Naive thymus-derived CD8-positive, alpha-beta T cell (primary cell): ENCODE measurements around the gene CNGA2. TPM values are rescaled to one million over a fixed set of nuclear protein-coding genes. Genes with fewer than 3 reads are reported as not detected.

Experiments used
- ATAC-seq, 2 donors: fragments of 150-1000 bp; cut with Tn5 transposase in 1 of 2; sonication (Bioruptor Pico), chemical (Tn5 transposase) in 1 of 2; 1 replicate in 1 of 2; 2 replicates in 1 of 2; pipeline ENCODE4 v1.10.0; 2021; ENCODE audit warnings: mild to moderate bottlenecking in 2 of 2, moderate library complexity in 2 of 2
- POLR2A ChIA-PET: fragments of 350-600 bp; sonication (Branson Sonifier 250); formaldehyde crosslinking; loops from one replicate; lab custom pipeline; 2021; ENCODE audit warnings: antibody characterized with exemption; lab: Charles Lee
- DNase-seq, 10 donors: peaks; one replicate each; pipeline versions ENCODE4 v3.0.0 to v3.0.0-alpha.2; 2020 to 2022
- H3K27ac Mint-ChIP-seq, 10 donors: one replicate each; pipeline ENCODE4 v1.8.0; 2020 to 2022; ENCODE audit warnings: mild to moderate bottlenecking in 10 of 10, mixed read lengths in 10 of 10, moderate library complexity in 4 of 10, inconsistent platforms in 1 of 10
- H3K27me3 Mint-ChIP-seq, 5 donors: one replicate each; pipeline ENCODE4 v1.8.0; 2021 to 2022; ENCODE audit warnings: mixed read lengths in 5 of 5
- H3K36me3 Mint-ChIP-seq, 3 donors: one replicate each; pipeline ENCODE4 v1.8.0; 2020 to 2022; ENCODE audit warnings: mixed read lengths in 3 of 3, mild to moderate bottlenecking in 2 of 3, inconsistent platforms in 1 of 3
- H3K4me1 Mint-ChIP-seq, 4 donors: one replicate each; pipeline ENCODE4 v1.8.0; 2021 to 2022; ENCODE audit warnings: mixed read lengths in 4 of 4
- H3K4me3 Mint-ChIP-seq, 10 donors: one replicate each; pipeline ENCODE4 v1.8.0; 2020 to 2022; ENCODE audit warnings: mild to moderate bottlenecking in 10 of 10, mixed read lengths in 10 of 10, moderate library complexity in 6 of 10, inconsistent platforms in 1 of 10
- H3K9me3 Mint-ChIP-seq, 9 donors: one replicate each; pipeline ENCODE4 v1.8.0; 2020 to 2022; ENCODE audit warnings: mixed read lengths in 9 of 9, mild to moderate bottlenecking in 3 of 9, inconsistent platforms in 1 of 9, moderate library complexity in 1 of 9
- polyA plus RNA-seq, 3 donors: library from polyadenylated mRNA; unstranded; fragments of 300-500 nt; fragmentation: Illumina TruSeq; gene quantifications; one replicate each; pipeline ENCODE4 v1.2.3, GENCODE V29; 2021
- total RNA-seq, 8 experiments: library from RNA in 2 of 8; stranded (reverse) in 2 of 8; gene quantifications; one replicate each; pipeline ENCODE4 v1.2.3 and lab custom pipeline; 2021 to 2026

Gene CNGA2
- total and polyA plus RNA-seq, 5 experiments from 2014 or later = not detected

DNA sequence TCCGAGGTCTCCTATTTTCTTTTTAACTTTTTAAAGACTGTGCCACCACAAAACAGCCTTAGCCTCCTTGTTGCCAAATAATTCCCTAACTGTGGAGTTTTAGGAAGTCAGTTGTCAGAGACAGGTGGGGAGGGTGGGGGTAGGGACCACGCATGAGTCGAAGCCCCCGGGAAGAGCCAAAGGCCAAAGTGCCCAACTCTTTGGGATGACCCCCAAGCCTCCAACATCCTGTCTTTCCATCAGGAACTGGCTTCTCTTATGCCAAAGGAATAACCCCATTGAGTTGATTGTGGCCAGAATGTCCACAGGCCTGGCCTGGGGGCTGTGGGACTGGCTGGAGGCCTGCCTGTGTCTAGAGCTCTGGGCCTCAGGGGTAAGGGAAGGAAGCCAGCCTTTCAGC lies 33.5 kb upstream of the CNGA2 start:
- H3K27ac Mint-ChIP-seq = no peak overlapping the region
- DNase-seq (no peak), ATAC-seq (no peak)
- H3K9me3 Mint-ChIP-seq = no peaks in the 10 kb centered on the region
- POLR2A ChIA-PET = no interaction called here
- H3K27me3 Mint-ChIP-seq = peaks cover 0 to 19% (median 6%) of the 10 kb centered on the region in 5 donors
- H3K4me1 Mint-ChIP-seq = no peaks in the 10 kb centered on the region
- H3K36me3 Mint-ChIP-seq = no peaks in the 10 kb centered on the region
- no peak overlapping the region for H3K4me3 Mint-ChIP-seq

DNA sequence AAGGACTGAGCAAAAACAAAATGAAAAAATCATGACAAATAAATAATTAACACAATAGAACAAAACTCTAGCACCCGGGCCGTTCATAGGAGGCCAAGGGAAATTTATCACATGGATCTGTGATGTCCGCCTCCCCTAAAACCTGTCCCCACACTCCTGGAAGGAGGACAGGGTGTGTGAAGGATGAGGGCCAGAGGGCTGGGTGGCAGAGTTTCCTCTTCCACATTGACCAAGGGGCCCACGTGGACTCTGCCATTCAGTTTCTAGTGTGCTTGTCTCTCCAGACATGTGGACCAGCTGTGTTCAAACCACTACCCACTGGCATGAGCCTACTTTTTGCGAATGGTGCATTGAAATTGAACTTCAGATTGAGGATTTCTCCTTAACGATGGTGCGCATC lies 33.0 kb upstream of the CNGA2 start:
- peaks cover 0 to 14% (median 6%) of the 10 kb centered on the region in 5 donors for H3K27me3 Mint-ChIP-seq
- H3K4me1 Mint-ChIP-seq = no peaks in the 10 kb centered on the region
- POLR2A ChIA-PET = no interaction called here
- no peak overlapping the region for H3K4me3 Mint-ChIP-seq
- no peaks in the 10 kb centered on the region for H3K9me3 Mint-ChIP-seq
- no peak for ATAC-seq
- DNase-seq = no peak
- no peak overlapping the region for H3K27ac Mint-ChIP-seq
- H3K36me3 Mint-ChIP-seq = no peaks in the 10 kb centered on the region

DNA sequence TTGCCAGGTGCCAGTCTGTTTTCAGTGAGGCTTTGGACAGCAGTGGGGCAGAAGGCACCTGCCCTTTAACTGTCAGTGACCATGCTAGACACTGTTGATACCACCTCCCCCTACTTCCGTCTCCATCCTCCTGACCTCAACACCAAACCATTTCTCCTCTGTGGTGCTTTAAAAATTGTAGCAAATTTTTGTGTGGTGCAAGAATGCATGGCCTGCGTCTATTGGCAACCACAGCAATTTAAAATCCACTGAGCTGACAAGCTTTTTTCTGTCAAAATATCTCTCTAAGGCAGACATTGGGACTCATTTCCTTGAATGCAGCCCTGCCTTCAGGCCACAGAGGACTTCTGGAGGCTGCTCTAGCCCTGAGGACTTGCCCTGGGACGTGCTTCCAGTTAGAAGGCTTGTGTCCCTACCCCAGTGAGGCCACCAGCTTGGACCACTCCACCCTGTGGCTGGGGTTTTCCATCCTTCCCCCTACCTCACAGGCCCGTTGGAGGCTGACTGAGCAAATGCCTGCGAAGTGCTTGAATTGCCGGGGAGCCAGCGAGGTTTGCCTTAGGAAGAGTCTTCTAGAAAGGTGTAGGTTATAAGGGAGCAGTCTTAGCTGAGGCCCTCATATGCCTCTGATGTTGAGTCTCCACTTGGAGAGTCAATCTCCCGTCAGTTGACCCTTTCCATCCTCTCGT lies 32.4 kb upstream of the CNGA2 start:
- Mint-ChIP-seq H3K27ac (no peak overlapping the region), H3K4me1 (no peaks in the 10 kb centered on the region), H3K27me3 (peaks cover 0 to 8% (median 6%) of the 10 kb centered on the region in 5 donors), H3K36me3 (no peaks in the 10 kb centered on the region), H3K4me3 (no peak overlapping the region), H3K9me3 (no peaks in the 10 kb centered on the region)
- DNase-seq = no peak
- ATAC-seq = no peak
- POLR2A ChIA-PET = no interaction called here

DNA sequence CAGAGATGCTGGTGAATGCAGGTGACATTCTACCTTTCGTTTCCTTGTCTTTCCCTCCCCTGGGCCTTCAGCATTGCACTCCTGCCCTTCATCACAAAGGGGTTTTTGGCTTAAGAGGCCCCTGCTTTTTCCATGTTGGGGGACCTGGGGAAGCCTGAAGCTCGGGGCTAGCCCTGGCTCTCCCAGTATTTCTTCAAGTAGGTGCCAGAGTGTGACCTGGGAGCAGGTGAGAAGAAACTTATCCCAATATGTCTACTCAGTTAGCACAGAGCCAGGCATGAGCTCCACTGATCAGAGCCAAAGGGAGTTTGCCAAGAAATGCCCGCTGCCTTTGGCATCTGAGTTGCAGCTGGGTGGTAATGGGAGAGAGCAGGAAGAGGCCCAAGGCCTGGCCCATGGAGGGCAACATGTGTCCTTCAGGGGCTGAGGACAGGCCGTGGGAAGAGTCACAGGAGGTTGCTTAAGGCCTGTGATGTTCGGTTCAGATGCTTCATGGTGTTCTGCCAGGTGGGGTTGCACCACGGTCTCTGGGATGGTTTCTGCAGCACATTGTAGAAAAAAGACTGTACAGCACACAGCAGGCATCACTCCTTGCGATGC lies 31.7 kb upstream of the CNGA2 start:
- no peak overlapping the region for H3K27ac Mint-ChIP-seq
- H3K9me3 Mint-ChIP-seq = no peaks in the 10 kb centered on the region
- ATAC-seq (no peak), DNase-seq (no peak)
- POLR2A ChIA-PET = no interaction called here
- no peaks in the 10 kb centered on the region for H3K36me3 Mint-ChIP-seq
- H3K27me3 Mint-ChIP-seq = peaks cover 0 to 3% (median 1%) of the 10 kb centered on the region in 5 donors
- H3K4me1 Mint-ChIP-seq = no peaks in the 10 kb centered on the region
- no peak overlapping the region for H3K4me3 Mint-ChIP-seq

DNA sequence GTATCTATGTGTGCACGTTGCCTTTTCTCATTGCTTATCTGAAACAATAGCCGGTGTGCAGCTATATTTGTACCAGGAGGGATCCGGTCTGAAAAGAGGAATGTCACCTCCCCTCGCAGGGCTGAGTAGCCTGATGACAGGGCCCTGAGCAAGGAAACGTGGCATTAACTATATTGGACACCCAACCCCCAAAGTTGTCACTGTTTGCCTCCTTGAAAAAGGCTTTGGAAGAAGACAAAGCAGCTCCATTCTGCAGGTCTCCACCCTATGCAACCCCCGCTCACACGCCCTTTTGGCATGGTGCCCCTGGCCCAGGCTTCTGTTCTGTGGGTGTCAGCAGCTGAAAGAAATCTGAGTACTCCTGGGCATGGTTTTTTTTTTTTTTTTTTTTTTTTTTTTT lies 31.1 kb upstream of the CNGA2 start:
- DNase-seq = no peak
- Mint-ChIP-seq H3K27me3 (peaks cover 0 to 3% (median 0%) of the 10 kb centered on the region in 5 donors), H3K4me3 (no peak overlapping the region), H3K36me3 (no peaks in the 10 kb centered on the region), H3K27ac (no peak overlapping the region), H3K4me1 (no peaks in the 10 kb centered on the region), H3K9me3 (no peaks in the 10 kb centered on the region)
- ATAC-seq = no peak
- POLR2A ChIA-PET = no interaction called here

DNA sequence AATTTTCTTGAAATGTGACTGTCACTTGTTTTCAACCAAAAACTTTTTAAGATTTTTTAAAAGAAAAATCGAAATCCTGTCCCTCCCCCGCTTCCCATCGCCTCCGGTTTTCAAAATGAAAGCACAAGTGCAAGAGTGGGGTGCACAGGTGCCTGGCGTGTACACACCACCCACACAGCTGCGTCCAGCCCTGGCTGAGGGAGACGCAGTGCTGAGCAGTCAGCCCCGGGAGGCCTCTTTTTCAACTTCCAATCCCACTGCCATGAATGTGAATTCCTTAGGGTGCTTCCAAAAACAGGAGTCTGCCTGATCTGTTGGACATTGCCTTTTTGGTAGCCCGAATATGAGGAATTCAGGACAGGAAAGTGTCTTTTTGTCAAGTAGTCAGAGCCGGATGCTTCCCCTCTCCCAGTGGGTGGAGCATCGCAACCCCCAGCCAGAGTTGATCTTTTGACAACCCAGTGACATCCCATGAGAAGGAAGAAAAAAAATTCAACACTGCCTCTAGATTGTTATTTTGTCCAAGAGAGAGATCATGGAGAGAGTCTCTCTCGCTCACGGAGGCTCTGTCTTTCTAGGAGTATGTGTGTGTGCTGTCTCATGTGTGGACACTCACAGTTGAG lies 30.4 kb upstream of the CNGA2 start:
- H3K36me3 Mint-ChIP-seq = no peaks in the 10 kb centered on the region
- no peak overlapping the region for H3K27ac Mint-ChIP-seq
- POLR2A ChIA-PET = no interaction called here
- H3K27me3 Mint-ChIP-seq = peaks cover 0 to 3% (median 0%) of the 10 kb centered on the region in 5 donors
- DNase-seq (no peak), ATAC-seq (no peak)
- no peak overlapping the region for H3K4me3 Mint-ChIP-seq
- H3K9me3 Mint-ChIP-seq = no peaks in the 10 kb centered on the region
- no peaks in the 10 kb centered on the region for H3K4me1 Mint-ChIP-seq

DNA sequence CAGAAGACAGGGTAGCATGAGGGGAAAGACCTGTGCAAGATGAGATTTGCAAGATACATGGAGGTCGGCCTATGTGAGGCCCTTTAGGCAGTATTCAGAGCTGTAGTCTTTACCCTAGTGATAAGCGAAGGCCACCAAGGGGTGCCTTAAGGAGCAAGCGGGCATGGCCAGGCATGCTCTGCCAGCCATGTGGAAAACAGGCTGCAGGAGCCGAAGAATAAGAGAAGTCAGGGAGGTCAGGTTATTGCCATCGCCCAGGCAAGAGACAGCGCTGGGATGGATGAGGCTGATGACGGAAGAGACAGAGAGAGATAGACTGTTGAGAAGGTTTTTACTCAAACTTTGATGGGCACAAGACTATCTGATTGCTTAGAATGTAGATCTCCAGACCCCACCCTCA lies 25.7 kb upstream of the CNGA2 start:
- POLR2A ChIA-PET = no interaction called here
- Mint-ChIP-seq H3K4me3 (no peak overlapping the region), H3K36me3 (no peaks in the 10 kb centered on the region), H3K27me3 (peaks cover 0 to 4% (median 0%) of the 10 kb centered on the region in 5 donors), H3K27ac (no peak overlapping the region), H3K4me1 (no peaks in the 10 kb centered on the region), H3K9me3 (no peaks in the 10 kb centered on the region)
- DNase-seq = no peak
- ATAC-seq = no peak

DNA sequence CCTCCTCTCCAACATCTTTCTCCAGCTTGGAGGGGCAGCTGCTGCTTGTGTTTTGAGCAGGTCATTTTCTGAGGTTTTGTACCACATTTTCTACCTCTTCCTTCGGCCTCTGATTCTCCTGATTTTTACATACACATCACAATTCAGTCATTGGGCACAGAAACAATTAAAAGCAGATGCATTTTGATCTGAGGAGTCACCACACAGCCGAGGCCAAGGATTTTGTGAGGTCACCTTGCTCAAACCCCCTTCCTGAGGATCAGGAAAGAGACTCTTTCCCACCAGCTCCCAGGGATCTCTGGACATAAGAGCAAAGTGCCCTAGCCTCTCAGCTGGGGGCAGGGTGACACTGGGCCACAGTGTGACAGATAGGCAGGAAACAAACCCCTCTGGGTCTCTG lies 24.1 kb upstream of the CNGA2 start:
- no peak overlapping the region for H3K4me3 Mint-ChIP-seq
- no peak overlapping the region for H3K27ac Mint-ChIP-seq
- peaks cover 0 to 4% (median 0%) of the 10 kb centered on the region in 5 donors for H3K27me3 Mint-ChIP-seq
- no peaks in the 10 kb centered on the region for H3K4me1 Mint-ChIP-seq
- no peak for DNase-seq
- no peak for ATAC-seq
- POLR2A ChIA-PET = no interaction called here
- no peaks in the 10 kb centered on the region for H3K9me3 Mint-ChIP-seq
- no peaks in the 10 kb centered on the region for H3K36me3 Mint-ChIP-seq

DNA sequence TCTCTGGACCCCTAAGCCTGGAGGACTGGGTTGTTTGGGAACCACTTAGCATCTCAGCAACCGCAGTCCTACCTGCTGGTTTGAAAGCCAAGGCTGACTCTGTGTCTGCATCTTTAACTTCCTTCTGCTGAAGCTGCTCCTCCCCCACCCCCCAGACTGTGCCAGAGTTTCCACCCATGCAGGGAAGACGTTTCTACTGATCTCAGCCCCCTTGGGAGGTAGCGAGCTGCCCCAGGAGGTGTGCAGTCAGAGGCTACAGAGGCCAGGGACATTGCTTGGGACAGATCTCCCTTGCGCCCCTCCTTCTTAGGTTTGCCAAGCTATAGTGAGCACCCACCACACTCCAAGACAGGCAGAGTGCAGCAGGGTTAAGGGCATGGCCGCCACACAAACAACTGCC lies 23.4 kb upstream of the CNGA2 start:
- DNase-seq (no peak), ATAC-seq (no peak)
- Mint-ChIP-seq H3K4me1 (no peaks in the 10 kb centered on the region), H3K4me3 (no peak overlapping the region), H3K27me3 (peaks cover 0 to 7% (median 0%) of the 10 kb centered on the region in 5 donors), H3K9me3 (no peaks in the 10 kb centered on the region), H3K36me3 (no peaks in the 10 kb centered on the region), H3K27ac (no peak overlapping the region)
- POLR2A ChIA-PET = no interaction called here

DNA sequence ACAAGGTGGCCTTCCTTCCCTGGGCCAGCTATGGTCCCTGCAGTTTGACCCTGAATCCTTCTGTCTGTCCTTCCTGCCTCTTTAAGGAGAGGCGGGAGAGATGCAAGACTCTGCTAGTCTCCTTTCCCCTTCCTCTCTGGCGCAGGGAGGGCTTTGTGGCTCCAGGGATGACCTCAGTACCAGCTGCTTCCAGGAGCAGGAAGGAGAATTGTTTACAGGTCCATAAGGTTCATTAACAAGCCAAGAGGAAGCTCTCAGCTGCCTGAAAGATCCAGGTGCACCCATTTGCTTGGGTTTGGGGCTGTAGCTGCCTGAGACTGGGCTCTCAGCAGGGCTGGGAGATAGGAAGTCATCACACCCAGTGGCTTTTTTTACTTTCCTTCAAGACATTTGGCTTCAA lies 22.8 kb upstream of the CNGA2 start:
- Mint-ChIP-seq H3K4me1 (no peaks in the 10 kb centered on the region), H3K27ac (no peak overlapping the region), H3K36me3 (no peaks in the 10 kb centered on the region), H3K9me3 (no peaks in the 10 kb centered on the region), H3K4me3 (no peak overlapping the region), H3K27me3 (peaks cover 0 to 10% (median under 1%) of the 10 kb centered on the region in 5 donors)
- ATAC-seq (no peak), DNase-seq (no peak)
- POLR2A ChIA-PET = no interaction called here

DNA sequence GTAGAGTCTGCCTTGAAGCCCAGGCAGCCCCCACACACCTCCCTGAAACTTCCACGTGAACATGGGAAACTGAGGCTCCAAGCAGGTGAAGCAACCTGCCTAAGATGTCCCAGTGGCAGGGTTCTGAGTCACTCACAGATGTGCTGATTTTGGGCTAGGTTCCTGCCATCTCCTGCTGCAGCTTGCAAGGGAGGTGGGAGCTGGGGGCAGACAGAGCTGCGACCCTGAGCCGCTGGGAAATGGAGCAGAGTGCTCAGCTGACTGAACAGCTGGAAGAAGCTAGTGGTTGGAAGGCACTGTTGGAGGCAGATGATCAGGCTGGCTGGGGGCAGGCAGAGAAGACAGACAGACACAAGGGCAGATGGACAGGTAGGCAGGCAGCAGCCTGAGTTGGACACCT lies 22.3 kb upstream of the CNGA2 start:
- DNase-seq (no peak), ATAC-seq (no peak)
- Mint-ChIP-seq H3K9me3 (no peaks in the 10 kb centered on the region), H3K27me3 (peaks cover 0 to 12% (median 5%) of the 10 kb centered on the region in 5 donors), H3K27ac (no peak overlapping the region), H3K4me1 (no peaks in the 10 kb centered on the region), H3K4me3 (no peak overlapping the region), H3K36me3 (no peaks in the 10 kb centered on the region)
- POLR2A ChIA-PET = no interaction called here

DNA sequence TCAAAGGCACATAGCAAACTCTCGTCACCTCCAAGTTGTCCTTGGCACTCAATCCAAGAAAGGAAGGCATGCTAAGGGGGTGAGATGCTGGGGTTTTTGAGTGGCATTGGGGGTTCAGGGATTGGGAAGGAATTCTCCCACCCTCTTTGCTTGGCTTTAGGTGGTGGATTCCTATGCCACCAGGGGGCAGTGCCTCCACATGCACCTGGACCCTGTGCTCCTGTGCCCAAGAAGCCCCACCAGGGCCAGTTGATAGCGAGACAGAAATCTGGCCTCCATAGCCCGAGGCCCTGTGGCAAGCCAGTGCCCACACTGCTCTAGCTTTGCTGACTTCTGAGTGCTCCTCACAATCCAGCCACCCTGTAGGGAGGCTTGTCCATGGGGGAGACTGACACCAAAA lies 20.7 kb upstream of the CNGA2 start:
- Mint-ChIP-seq H3K27ac (no peak overlapping the region), H3K4me1 (no peaks in the 10 kb centered on the region), H3K27me3 (peaks cover 0 to 13% (median 8%) of the 10 kb centered on the region in 5 donors), H3K9me3 (no peaks in the 10 kb centered on the region), H3K4me3 (no peak overlapping the region), H3K36me3 (no peaks in the 10 kb centered on the region)
- DNase-seq (no peak), ATAC-seq (no peak)
- POLR2A ChIA-PET = no interaction called here

DNA sequence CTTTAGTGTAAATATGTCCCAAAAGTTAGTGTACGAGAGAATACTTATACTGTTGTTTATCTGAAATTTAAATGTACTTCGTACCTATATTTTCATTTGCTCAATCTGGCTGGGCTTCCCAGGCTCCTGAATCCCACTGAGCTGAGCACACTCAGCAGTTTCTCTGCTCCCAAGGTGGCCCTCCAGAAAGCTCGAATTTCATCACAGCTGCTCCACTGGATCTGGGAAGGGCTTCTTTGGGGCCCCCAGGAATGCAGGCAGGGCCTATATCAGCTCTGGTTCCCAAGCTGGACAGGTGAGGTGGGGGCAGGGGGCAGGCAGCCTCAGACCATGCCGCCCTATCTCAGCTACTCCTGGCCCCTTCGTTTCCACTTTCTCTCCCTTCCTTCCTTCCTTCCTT lies 20.2 kb upstream of the CNGA2 start:
- no peak overlapping the region for H3K27ac Mint-ChIP-seq
- DNase-seq = no peak
- POLR2A ChIA-PET = no interaction called here
- no peak for ATAC-seq
- no peaks in the 10 kb centered on the region for H3K9me3 Mint-ChIP-seq
- H3K36me3 Mint-ChIP-seq = no peaks in the 10 kb centered on the region
- no peak overlapping the region for H3K4me3 Mint-ChIP-seq
- peaks cover 0 to 13% (median 8%) of the 10 kb centered on the region in 5 donors for H3K27me3 Mint-ChIP-seq
- no peaks in the 10 kb centered on the region for H3K4me1 Mint-ChIP-seq
